K562 (cell line): ENCODE measurements around the gene FDX1.

Experiments
- CCNT2 ChIP-seq: IDR thresholded peaks from 2 replicates; pipeline ENCODE4 v1.6.1; 2011; ENCODE audit warnings: borderline replicate concordance, low read depth, mild to moderate bottlenecking, moderate library complexity, mixed read lengths, low read length; ENCODE audit not compliant: insufficient read length; ENCODE audit errors: extremely low read depth
- ESRRA ChIP-seq: fragments of 450-650 bp; IDR thresholded peaks from 2 replicates; pipeline ENCODE4 v1.6.1; 2014; ENCODE audit warnings: low read depth, mild to moderate bottlenecking, moderate library complexity, borderline replicate concordance
- RCOR1 ChIP-seq, 2 experiments: IDR thresholded peaks; 2 replicates each; pipeline ENCODE4 v1.6.1; 2012; ENCODE audit warnings: low read depth in 2 of 2, low read length in 2 of 2, borderline replicate concordance in 1 of 2, improper control_type of control experiment in 1 of 2
- SMARCE1 ChIP-seq: fragments of 450-650 bp; IDR thresholded peaks from 2 replicates; pipeline ENCODE4 v1.7.1; 2016; ENCODE audit warnings: mild to moderate bottlenecking
- TAF7 ChIP-seq: fragments of 450-650 bp; IDR thresholded peaks from 2 replicates; pipeline ENCODE4 v1.6.1; 2016; ENCODE audit warnings: missing genetic modification characterization, missing compliant biosample characterization

DNA sequence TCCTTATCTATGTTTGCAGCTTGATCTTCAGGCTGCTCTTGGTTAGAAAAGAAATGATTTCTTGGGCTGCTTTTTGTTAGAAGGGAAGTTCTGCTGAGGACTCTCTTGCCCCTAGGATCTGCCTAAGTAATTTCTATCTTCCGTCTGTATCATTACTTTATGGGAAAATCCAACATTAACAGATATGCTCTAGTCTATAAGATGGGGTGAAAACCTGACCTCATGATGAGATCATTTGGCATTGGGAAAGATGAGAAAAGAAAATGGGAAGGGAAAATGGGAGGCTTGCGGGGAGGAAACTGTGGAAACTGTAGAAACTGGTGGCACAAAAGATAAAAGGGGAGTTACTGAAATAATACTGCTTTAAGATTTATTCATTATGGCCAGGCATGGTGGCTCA, 63.6 kb downstream of the FDX1 start:
- TF ChIP-seq SMARCE1 (no peak), TAF7 (tag) (no peak), RCOR1 (IDR thresholded peaks at IDR 0.05; ENCODE audit: borderline replicate concordance in 1 of 2, low read depth in 2 of 2, low read length in 2 of 2) (no peak), CCNT2 (no peak), ESRRA (no peak)
